Measurements from ENCODE around the gene CDH19. TPM values are rescaled to one million over a fixed set of nuclear protein-coding genes. Genes with fewer than 3 reads are reported as not detected.

Gene CDH19
- total and polyA plus RNA-seq, 2 of the 4 experiments (the other 2 are of a cell fraction), result not detected

- Histone ChIP-seq H3K18ac (ENCODE audit: low read depth, low read length) (no peak overlapping the region), H3K4me2 (ENCODE audit: low read depth, low read length) (no peak overlapping the region), H3K9me1 (ENCODE audit: insufficient read depth, low read length) (no peaks in the 10 kb centered on the region), H3K27me3 (ENCODE audit: control insufficient read depth, insufficient read depth, low read length) (no peaks in the 10 kb centered on the region), H2AK9ac (replicated peaks; ENCODE audit: low read depth, low read length, poor library complexity) (no peak overlapping the region), H3K14ac (replicated peaks; ENCODE audit: low read depth, low read length) (no peak overlapping the region), H3K4me1 (ENCODE audit: control insufficient read depth, insufficient read depth, low read length) (no peaks in the 10 kb centered on the region), H4K8ac (ENCODE audit: low read depth in 2 of 2, low read length in 2 of 2) (no peak overlapping the region), H4K5ac (ENCODE audit: low read depth, low read length) (no peak overlapping the region), H3K9ac (ENCODE audit: low read depth, low read length) (no peak overlapping the region), H3K27ac (ENCODE audit: insufficient read depth, low read length) (no peak overlapping the region), H2AFZ (replicated peaks; ENCODE audit: low read length, poor library complexity) (no peak overlapping the region), H4K91ac (ENCODE audit: insufficient read depth, low read depth, low read length) (no peak overlapping the region), H2AK5ac (ENCODE audit: low read depth, low read length) (no peak overlapping the region), H3K4ac (ENCODE audit: low read depth, low read length) (no peak overlapping the region), H4K20me1 (ENCODE audit: insufficient read depth, low read length) (no peaks in the 10 kb centered on the region), H2BK20ac (ENCODE audit: low read depth, low read length) (no peak overlapping the region), H3K56ac (ENCODE audit: extremely low read depth, insufficient read depth, low read length) (no peak overlapping the region), H2BK120ac (ENCODE audit: low read depth, low read length) (no peak overlapping the region), H2BK15ac (ENCODE audit: low read depth, low read length) (no peak overlapping the region), H3K23ac (ENCODE audit: low read depth, low read length) (no peak overlapping the region), H3K79me1 (ENCODE audit: low read depth in 1 of 2, low read length in 2 of 2) (no peaks in the 10 kb centered on the region), H3K4me3 (ENCODE audit: insufficient read depth, low read depth, low read length) (no peak overlapping the region), H3K36me3 (ENCODE audit: control insufficient read depth, insufficient read depth, low read length) (no peaks in the 10 kb centered on the region), H3K9me3 (ENCODE audit: control insufficient read depth, insufficient read depth, low read length) (peaks cover 2% of the 10 kb centered on the region; the same call in 1 of the 2 replicates), H2BK5ac (ENCODE audit: low read depth, low read length, poor library complexity, severe bottlenecking) (no peak overlapping the region)
- no peak for TF ChIP-seq RFX5 (IDR thresholded peaks at IDR 0.05; ENCODE audit: low read depth, low read length)
- TF ChIP-seq MXI1 (IDR thresholded peaks at IDR 0.05; ENCODE audit: borderline replicate concordance, low read depth, low read length), result no peak
- no peak for TF ChIP-seq RAD21 (IDR thresholded peaks at IDR 0.05; ENCODE audit: low read length)
- TF ChIP-seq SMC3 (IDR thresholded peaks at IDR 0.05; ENCODE audit: low read depth, low read length), result no peak
- TF ChIP-seq ELK1 (IDR thresholded peaks at IDR 0.05; ENCODE audit: borderline replicate concordance, low read depth, low read length), result no peak
- TF ChIP-seq MAFK (IDR thresholded peaks at IDR 0.05; ENCODE audit: low read depth, low read length), result no peak
- no peak for TF ChIP-seq RCOR1 (IDR thresholded peaks at IDR 0.05; ENCODE audit: insufficient replicate concordance, low read length)
- TF ChIP-seq MAZ (IDR thresholded peaks at IDR 0.05; ENCODE audit: borderline replicate concordance, low read depth, low read length), result no peak
- TF ChIP-seq CHD1 (IDR thresholded peaks at IDR 0.05; ENCODE audit: low read depth, low read length), result no peak
- TF ChIP-seq NFE2L2 (IDR thresholded peaks at IDR 0.05; ENCODE audit: low read depth, low read length), result no peak
- TF ChIP-seq BHLHE40 (IDR thresholded peaks at IDR 0.05; ENCODE audit: low read depth, low read length), result no peak
- no peak for TF ChIP-seq USF2 (IDR thresholded peaks at IDR 0.05; ENCODE audit: low read depth, low read length)
- in situ Hi-C loops (cut with MboI; ENCODE audit: low sequenced_read_pairs), result no loop called here
- DNase-seq (no peak), ATAC-seq (ENCODE audit: low read depth) (no peak)
- dilution Hi-C loops (cut with HindIII; ENCODE audit: low sequenced_read_pairs, unreplicated experiment), result no loop called here
- WGBS, 2 experiments (ENCODE audit: extremely low coverage in 2 of 2, insufficient read length in 1 of 2), result no CpG with 5 or more reads among the region's 1 CpG
- POLR2A ChIA-PET (ENCODE audit: unreplicated experiment), result no interaction called here
- CTCF ChIA-PET, result no interaction called here
- BruUV-seq (replicated peaks), result no TSS peak
- intact Hi-C loops (cut with micrococcal nuclease), result no loop called here
These were observed 42.1 kb upstream of the CDH19 start for GRCh38 chr18:66645983-66646382.

Measured in IMR-90 (cell line).